GM12892 (cell line): Measurements from ENCODE around the gene ANKS1A.

Source experiments
- POLR2A ChIP-seq: IDR thresholded peaks from 2 replicates; pipeline ENCODE4 v1.6.1; 2011; ENCODE audit warnings: low read depth, low read length, control low read depth
- POLR2AphosphoS5 ChIP-seq: IDR thresholded peaks from 2 replicates; pipeline ENCODE4 v1.6.1; 2011; ENCODE audit warnings: low read depth, low read length, control low read depth
- TAF1 ChIP-seq: IDR thresholded peaks from 2 replicates; pipeline ENCODE4 v1.6.1; 2011; ENCODE audit warnings: low read depth, mild to moderate bottlenecking, control low read depth, low read length, borderline replicate concordance

GRCh38 chr6:35088281-35089215, 199.5 kb downstream of the ANKS1A start:
- TF ChIP-seq POLR2AphosphoS5 = no peak
- TF ChIP-seq POLR2A = no peak
- TF ChIP-seq TAF1 = no peak
